DND-41 (cell line): Measurements from ENCODE around the gene GRAMD4.

ENCODE experiments used
- CTCF ChIP-seq: IDR thresholded peaks from 2 replicates; pipeline ENCODE4 v1.5.1; 2012; ENCODE audit warnings: borderline replicate concordance, low read length, moderate library complexity, mild to moderate bottlenecking; ENCODE audit not compliant: poor library complexity, severe bottlenecking; ENCODE audit errors: extremely low read depth
- EZH2 ChIP-seq: IDR thresholded peaks from 3 replicates; pipeline ENCODE4 v1.6.1; 2012; ENCODE audit warnings: borderline replicate concordance, low read depth, mild to moderate bottlenecking, moderate library complexity, low read length, inconsistent platforms; ENCODE audit not compliant: severe bottlenecking

- TF ChIP-seq CTCF (no peak), EZH2 (no peak)
These were observed 57.3 kb downstream of the GRAMD4 start for GRCh38 chr22:46677323-46678002.
